Rectal smooth muscle tissue (tissue), 1 donor: ENCODE results near the gene ARSI.

Experiments
- H3K27ac ChIP-seq: one replicate; pipeline ENCODE4 v1.7.0; 2013; ENCODE audit warnings: low read depth, low read length, inconsistent platforms
- H3K27me3 ChIP-seq: one replicate; pipeline ENCODE4 v1.7.0; 2013; ENCODE audit warnings: low read length; ENCODE audit not compliant: control insufficient read depth, insufficient read depth
- H3K36me3 ChIP-seq: one replicate; pipeline ENCODE4 v1.7.0; 2013; ENCODE audit warnings: low read length; ENCODE audit not compliant: control insufficient read depth, insufficient read depth
- H3K4me1 ChIP-seq: one replicate; pipeline ENCODE4 v1.7.0; 2013; ENCODE audit warnings: low read length; ENCODE audit not compliant: control insufficient read depth, insufficient read depth
- H3K4me3 ChIP-seq: one replicate; pipeline ENCODE4 v1.7.0; 2013; ENCODE audit warnings: low read length
- H3K9ac ChIP-seq: one replicate; pipeline ENCODE4 v1.7.0; 2013; ENCODE audit warnings: low read length

The ARSI gene

DNA sequence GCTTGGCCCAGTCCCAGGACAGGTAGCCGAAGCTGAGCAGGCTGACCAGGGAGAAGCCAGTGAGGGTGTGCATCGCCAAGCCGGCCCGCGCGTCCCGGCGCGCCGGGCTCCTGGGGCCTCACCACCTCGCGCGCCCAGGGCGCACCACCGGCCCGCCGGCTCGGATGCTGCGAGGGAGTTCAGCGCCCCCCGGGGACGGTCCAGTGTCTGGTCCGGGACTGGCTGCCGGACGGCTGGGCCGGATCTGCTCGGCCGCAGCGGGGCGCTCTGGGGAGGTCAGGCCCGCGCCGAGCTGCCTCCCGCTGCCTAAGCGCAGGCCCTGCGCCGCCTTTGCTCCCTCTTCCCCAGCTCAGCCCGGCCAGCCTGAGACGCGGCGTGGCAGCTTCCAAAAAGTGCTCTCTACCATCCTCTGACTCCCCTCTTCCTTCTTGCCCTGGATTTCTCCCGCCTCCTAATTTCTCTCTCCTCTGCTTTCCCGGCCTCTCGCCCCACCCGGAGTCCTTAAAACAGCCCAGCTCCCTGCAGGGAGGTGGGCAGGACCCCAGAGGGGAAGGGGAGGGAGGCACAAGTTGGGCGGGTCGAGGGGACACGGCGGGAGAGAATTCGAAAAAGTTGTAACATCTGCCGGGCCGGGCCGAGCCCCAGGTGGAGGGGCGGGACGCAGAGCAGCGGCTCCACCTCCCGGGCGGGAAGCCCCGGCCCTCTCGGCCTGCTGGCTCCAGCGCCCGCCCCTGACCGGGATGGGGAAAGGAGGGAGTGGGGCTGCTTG lies at the start of gene ARSI:
ARSI (minus strand) TSS at position 605 of the 769 bp plus-strand sequence; CDS start at position 73, 532 bp downstream.
- peak within 1 kb of the TSS; percentile 42 for H3K27ac ChIP-seq
- no peaks in the 10 kb centered on the region for H3K36me3 ChIP-seq
- peak within 1 kb of the TSS; percentile 43 for H3K4me3 ChIP-seq
- H3K9ac ChIP-seq: no peak within 1 kb of the TSS
- H3K27me3 ChIP-seq: peaks cover 3% of the 10 kb centered on the region
- H3K4me1 ChIP-seq: peaks cover 12% of the 10 kb centered on the region

DNA sequence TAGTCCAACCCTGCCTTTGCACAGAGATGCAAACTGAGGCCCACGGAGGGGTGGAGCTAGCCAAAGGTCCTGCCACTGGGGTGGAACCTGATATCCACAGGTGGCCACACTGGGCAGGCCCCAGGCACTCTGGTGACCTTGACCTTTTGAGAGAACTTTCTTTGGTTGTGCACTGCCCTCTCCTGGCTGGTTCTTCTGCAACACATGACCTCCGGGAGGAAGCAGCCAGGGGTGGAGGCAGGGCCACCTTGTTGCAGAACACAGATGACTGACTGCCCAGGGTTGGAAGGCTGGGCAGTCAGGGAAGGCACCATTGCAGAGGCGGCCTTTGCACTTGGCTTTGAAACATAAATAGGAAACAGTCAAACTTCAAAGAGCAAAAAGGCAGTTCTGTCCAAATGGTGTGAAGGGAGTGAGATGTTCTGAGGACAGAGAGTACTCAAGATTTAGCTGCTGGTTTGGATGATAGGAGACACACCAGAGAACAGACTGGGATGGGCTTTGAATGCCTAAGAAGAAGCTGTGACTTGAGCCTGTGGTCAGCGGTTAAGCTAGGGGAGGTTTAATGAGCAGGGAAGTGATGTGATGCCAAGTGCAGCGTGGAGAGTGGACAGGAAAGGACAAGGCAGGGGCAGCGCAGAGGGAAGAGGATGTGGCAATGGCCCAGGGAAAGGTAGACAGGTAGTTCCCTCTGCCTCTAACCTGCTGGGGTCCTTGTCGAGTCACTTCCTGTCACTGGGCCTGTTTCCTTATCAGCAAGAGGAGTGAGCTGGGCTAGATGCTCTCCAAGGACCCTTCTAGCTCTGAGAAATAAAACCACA lies 48.0 kb upstream of the ARSI start:
- H3K4me3 ChIP-seq: no peak overlapping the region
- no peaks in the 10 kb centered on the region for H3K36me3 ChIP-seq
- H3K27me3 ChIP-seq: no peaks in the 10 kb centered on the region
- no peak overlapping the region for H3K27ac ChIP-seq
- H3K4me1 ChIP-seq: no peaks in the 10 kb centered on the region
- H3K9ac ChIP-seq: no peak overlapping the region

DNA sequence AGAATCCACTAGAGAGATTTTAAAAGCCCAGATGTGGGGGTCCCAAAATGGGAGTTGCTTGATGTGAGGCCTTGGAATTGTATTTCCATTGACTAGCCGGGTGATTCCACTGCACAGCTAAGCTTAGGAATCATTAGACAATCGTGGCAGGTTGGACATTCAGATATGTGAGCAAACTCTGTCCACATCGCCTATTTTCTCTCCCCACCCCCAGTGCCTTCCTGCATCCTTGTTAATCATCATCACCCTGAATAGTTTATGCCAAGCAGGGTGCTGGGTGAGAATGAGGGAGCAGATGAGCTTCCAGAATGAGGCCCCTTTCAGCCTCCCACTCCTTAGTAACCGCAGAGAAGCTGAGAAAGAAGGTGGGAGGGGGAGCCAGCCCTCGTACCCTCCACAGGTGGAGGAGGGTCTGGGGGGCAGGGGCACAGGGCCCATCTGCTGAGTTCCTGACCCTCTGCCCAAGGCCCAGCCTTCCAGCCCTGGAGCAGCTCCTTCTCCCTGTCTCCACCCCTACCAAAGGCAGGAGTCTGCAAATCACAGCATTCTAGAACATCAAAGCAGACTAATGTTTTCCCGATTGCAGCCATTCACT lies 47.1 kb upstream of the ARSI start:
- H3K4me1 ChIP-seq: no peaks in the 10 kb centered on the region
- H3K27me3 ChIP-seq: no peaks in the 10 kb centered on the region
- H3K9ac ChIP-seq: no peak overlapping the region
- no peak overlapping the region for H3K27ac ChIP-seq
- no peaks in the 10 kb centered on the region for H3K36me3 ChIP-seq
- H3K4me3 ChIP-seq: no peak overlapping the region

DNA sequence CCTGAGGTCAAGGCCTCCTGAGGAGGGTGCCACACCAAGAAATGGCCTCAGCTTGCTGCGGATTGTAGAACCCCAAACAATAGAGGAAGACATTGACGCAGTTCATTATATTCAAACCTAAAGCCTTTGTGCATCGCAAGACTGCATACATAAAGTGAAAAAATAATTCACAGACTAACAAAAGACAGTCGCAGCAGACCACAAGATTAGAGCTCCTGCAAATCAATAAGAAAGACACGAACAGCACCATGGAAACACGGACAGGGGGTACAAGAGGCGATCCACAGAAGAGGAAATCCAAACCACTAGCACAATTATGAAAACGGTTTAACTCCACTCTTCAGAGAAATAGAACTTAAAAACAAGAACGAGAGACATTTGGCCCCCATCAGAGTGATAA lies 44.7 kb upstream of the ARSI start:
- Histone ChIP-seq H3K27me3 (no peaks in the 10 kb centered on the region), H3K36me3 (no peaks in the 10 kb centered on the region), H3K4me1 (no peaks in the 10 kb centered on the region), H3K4me3 (no peak overlapping the region), H3K9ac (no peak overlapping the region), H3K27ac (no peak overlapping the region)

DNA sequence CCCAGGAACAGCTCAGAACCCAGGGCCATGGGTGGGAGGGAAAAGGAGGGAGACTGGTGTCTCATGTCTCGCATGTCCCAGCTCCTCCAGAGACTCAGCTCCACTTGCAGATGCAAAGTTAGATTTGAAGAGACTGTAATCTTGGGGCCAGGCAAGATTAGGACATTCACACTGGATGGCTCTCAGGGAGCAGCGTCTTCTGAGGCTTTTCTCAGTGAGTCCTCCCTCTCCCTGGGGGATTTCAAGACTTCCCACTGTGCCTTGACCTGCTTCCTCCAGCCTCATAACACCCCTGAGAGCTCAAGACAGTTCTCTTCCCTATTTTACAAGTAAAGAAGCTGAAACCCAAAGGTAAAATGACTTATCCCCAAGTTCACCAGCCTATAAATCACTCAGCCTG lies 44.3 kb upstream of the ARSI start:
- Histone ChIP-seq H3K9ac (no peak overlapping the region), H3K4me1 (no peaks in the 10 kb centered on the region), H3K4me3 (no peak overlapping the region), H3K36me3 (no peaks in the 10 kb centered on the region), H3K27ac (no peak overlapping the region), H3K27me3 (no peaks in the 10 kb centered on the region)

DNA sequence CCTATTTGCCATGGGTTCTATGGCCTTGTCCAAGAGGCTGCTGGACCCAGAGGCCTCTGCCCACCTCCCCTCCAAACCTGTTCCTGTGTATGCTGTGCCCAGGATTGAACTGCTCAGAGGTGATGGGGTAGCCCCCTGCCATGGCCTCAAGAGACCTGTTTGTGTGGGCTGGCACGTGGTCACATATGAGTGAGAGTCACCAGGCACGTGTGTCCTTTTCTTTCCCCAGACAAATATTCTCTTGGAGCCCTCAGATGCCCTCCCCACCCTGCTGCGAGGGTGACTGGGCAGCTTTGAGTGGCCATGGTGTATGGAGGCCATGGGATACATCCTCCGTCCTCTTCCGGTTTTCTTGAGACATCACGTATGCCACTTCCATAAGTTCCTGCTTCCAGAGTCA lies 43.9 kb upstream of the ARSI start:
- H3K36me3 ChIP-seq: no peaks in the 10 kb centered on the region
- H3K9ac ChIP-seq: no peak overlapping the region
- H3K4me3 ChIP-seq: no peak overlapping the region
- no peak overlapping the region for H3K27ac ChIP-seq
- no peaks in the 10 kb centered on the region for H3K27me3 ChIP-seq
- H3K4me1 ChIP-seq: no peaks in the 10 kb centered on the region

DNA sequence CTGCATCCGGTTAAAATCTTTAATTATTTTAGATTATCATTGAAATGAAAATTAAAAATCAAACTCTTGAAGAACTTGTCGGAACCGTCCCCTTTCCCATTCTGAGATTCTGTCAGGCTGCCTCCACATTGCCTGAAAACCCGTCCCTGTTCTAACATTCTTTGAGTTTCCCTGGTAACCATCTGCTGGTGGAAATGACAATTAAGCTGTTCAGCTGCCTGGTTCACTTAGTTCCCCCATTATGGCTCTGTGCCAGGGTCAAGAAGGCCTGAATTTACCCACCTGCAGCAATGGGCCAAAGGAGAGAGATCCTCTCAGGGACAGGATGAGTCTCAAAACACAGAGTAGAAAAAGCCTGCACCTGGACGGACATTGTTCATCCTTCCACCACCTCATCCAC lies 43.0 kb upstream of the ARSI start:
- no peaks in the 10 kb centered on the region for H3K36me3 ChIP-seq
- H3K9ac ChIP-seq: no peak overlapping the region
- H3K4me1 ChIP-seq: no peaks in the 10 kb centered on the region
- no peak overlapping the region for H3K4me3 ChIP-seq
- H3K27me3 ChIP-seq: no peaks in the 10 kb centered on the region
- H3K27ac ChIP-seq: no peak overlapping the region

DNA sequence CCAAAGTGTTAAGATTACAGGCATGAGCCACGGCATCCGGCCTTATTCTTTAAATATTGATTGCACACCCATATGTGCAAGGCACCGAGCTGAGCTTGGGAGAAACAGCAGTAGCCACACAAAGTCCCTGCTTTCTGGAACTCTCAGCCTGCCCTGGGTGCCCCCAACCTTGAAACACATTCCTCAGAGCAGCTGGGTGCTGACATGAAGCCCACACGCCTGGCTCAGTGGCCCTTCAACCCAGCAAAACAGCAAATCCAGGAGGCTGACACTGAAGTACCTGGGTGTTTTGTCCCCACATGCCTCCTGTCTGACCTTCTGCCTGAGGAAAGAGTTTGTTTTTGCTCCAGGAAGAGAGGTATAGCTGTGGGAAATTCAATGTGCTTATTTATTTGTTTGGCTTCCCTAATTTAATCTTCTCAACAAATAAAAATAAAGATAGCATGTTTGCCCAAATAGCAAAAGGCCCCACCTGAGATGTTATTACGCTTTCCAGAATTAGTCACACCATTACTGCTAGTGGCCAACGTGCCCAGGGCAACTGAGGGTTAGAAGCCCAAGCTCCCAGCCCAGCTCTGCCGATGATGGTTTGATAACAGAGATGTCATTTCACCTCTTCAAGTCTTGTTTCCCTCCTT lies 41.4 kb upstream of the ARSI start:
- H3K4me3 ChIP-seq: no peak overlapping the region
- no peaks in the 10 kb centered on the region for H3K27me3 ChIP-seq
- H3K36me3 ChIP-seq: no peaks in the 10 kb centered on the region
- no peaks in the 10 kb centered on the region for H3K4me1 ChIP-seq
- H3K27ac ChIP-seq: no peak overlapping the region
- H3K9ac ChIP-seq: no peak overlapping the region

DNA sequence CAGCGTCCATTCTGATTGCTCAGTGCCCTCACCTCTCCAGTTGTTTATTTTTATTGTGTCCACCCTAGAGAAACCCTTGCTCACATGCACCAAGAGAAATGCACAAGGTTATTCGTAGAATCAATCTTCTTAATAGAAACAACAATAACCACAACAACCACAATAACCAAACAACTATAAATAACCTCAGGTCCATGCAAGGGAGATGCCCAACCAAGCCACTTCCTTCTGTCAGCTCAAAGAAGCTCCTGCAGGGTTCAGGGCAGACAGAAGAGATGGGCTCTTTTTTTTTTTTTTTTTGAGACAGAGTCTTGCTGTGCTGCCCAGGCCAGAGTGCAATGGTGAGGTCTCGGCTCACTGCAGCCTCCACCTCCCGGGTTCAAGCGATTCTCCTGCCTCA lies 39.9 kb upstream of the ARSI start:
- H3K9ac ChIP-seq: no peak overlapping the region
- no peak overlapping the region for H3K27ac ChIP-seq
- H3K36me3 ChIP-seq: no peaks in the 10 kb centered on the region

DNA sequence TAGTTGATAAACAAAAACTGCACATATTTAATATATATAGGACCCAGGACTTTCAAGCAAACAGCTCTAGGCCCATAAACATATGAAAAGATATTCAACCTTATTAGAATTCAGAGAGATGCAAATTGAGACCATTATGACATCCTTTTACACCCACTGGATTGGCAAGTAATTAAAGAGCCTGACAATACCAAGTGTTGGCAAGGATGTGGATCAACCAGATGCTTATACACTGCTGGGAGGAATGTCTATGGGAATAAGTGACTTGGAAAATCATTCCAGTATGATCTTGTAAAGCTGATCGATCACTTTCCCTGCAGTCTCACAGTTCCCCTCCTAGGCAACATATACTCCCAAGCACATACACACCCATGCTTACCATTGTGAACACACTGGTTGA lies 39.3 kb upstream of the ARSI start:
- no peak overlapping the region for H3K9ac ChIP-seq
- H3K27me3 ChIP-seq: no peaks in the 10 kb centered on the region
- H3K27ac ChIP-seq: no peak overlapping the region
- no peaks in the 10 kb centered on the region for H3K36me3 ChIP-seq
- H3K4me3 ChIP-seq: no peak overlapping the region
- no peaks in the 10 kb centered on the region for H3K4me1 ChIP-seq

More for the DNA sequence above, 39.9 kb upstream of the ARSI start:
- Histone ChIP-seq H3K4me3 (no peak overlapping the region), H3K27me3 (no peaks in the 10 kb centered on the region), H3K4me1 (no peaks in the 10 kb centered on the region)

DNA sequence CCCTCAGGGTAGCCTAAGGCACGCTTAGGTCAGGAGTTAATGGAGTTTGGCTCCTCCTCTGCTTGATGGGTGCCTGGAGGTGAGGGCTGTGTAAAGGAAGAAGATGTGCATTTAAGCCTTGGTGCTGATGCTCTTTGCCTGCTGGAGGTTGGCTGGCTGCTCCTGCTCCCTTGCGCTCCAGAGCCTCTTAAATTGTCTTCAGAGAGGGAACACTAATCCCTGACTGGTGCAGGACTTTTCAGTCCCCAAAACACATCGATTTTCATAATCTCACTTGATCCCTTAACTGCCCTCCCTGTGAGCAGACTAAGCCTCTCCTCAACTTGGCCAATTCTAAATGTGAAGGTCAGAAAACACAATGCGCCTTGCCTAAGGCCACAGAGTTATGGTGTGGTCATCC lies 38.6 kb upstream of the ARSI start:
- no peak overlapping the region for H3K4me3 ChIP-seq
- no peak overlapping the region for H3K9ac ChIP-seq
- H3K36me3 ChIP-seq: no peaks in the 10 kb centered on the region
- H3K4me1 ChIP-seq: no peaks in the 10 kb centered on the region
- no peak overlapping the region for H3K27ac ChIP-seq
- H3K27me3 ChIP-seq: no peaks in the 10 kb centered on the region

DNA sequence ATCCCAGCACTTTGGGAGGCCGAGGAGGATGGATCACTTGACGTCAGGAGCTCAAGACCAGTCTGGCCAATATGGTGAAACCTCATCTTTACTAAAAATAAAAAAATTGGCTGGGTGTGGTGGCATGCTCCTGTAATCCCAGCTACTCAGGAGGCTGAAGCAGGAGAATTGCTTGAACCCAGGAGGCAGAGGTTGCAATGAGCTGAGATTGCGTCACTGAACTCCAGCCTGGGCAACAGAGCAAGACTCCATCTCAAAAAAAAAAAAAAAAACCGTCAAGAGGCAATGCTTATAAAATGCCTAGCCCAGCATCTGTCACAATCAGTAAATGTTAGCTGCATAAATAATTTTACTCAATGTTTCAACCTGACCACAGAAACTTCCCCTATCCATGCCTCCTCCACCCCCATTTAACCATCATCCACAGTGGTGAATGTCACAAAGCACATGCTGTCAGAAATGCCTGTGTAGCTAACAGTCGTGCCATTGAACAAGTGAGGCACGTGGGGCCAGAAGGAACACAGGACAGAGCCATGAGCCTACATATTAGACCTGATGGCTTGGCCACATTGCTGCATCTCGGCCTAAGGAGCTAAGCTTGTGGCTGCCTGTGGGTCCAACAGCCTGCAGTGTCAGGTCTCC lies 38.0 kb upstream of the ARSI start:
- no peak overlapping the region for H3K4me3 ChIP-seq
- no peaks in the 10 kb centered on the region for H3K36me3 ChIP-seq
- no peak overlapping the region for H3K27ac ChIP-seq
- H3K27me3 ChIP-seq: no peaks in the 10 kb centered on the region
- H3K4me1 ChIP-seq: no peaks in the 10 kb centered on the region
- H3K9ac ChIP-seq: no peak overlapping the region
